Measurements from ENCODE around the gene ANK3.

The ANK3 gene

GRCh38 chr10:60130130-60130579, 259.5 kb downstream of the ANK3 start:
- DNase-seq: no peak

DNA sequence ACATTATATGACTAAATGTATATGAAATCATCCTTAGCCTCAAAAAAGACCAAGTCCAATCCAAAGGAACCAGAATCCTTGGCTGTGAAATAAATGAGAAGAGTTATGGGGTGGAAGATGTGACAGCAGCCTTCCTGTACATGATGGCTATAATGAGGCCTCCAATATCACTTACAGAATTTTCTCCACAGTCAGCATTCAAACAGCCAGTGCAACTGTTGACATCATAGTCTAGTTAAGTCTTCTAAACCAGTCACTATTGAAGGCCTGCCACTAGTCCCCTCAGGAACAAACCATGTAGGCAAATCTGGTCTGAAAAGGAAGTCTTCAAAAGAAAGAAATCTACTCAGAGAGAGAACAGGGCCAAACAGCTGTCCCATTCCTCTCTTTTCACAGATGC, 263.8 kb downstream of the ANK3 start:
- DNase-seq: no peak

DNA sequence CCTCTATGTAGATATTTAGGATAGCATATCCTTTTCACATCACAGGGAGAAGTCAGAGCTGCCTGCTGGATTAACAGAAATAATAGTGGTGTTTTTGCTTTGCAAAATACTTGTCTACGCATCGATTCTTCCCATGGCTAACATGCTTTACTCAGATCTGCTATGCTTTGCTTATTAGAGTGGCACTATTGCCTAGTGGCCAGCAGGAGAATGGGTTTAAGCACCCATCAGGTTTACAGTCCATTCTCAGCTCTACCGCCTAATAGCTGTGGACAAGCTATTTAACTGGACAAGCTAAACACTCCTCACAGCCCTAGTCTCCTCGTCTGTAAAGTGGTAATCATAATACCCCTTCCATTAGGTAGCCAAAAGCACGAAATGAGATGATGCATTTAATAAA, 265.1 kb downstream of the ANK3 start:
- DNase-seq: no peak

- no peak for DNase-seq
Measured at GRCh38 chr10:60123668-60124067, 266.0 kb downstream of the ANK3 start.

- no peak for DNase-seq
Measured at GRCh38 chr10:60123172-60123571, 266.5 kb downstream of the ANK3 start.

DNA sequence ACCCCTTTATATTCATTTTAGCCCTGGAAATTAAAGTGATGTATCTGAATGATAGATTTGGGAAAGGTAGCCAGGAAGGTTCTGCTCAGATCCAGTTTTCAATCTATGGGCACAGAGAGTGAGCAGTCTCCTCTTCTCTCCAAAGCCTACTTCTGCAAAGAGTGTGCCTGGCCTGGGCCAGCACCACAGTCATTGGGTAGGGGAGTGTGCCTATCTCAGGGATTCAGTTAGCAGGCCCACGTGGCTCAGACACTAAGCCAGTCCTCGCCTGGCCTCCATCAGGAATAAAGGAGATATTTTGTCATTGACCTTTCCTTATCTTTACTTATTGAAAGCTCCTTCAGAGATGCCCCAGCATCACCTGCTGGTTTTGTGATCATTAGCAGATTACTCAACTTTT, 267.5 kb downstream of the ANK3 start:
- no peak for DNase-seq

DNA sequence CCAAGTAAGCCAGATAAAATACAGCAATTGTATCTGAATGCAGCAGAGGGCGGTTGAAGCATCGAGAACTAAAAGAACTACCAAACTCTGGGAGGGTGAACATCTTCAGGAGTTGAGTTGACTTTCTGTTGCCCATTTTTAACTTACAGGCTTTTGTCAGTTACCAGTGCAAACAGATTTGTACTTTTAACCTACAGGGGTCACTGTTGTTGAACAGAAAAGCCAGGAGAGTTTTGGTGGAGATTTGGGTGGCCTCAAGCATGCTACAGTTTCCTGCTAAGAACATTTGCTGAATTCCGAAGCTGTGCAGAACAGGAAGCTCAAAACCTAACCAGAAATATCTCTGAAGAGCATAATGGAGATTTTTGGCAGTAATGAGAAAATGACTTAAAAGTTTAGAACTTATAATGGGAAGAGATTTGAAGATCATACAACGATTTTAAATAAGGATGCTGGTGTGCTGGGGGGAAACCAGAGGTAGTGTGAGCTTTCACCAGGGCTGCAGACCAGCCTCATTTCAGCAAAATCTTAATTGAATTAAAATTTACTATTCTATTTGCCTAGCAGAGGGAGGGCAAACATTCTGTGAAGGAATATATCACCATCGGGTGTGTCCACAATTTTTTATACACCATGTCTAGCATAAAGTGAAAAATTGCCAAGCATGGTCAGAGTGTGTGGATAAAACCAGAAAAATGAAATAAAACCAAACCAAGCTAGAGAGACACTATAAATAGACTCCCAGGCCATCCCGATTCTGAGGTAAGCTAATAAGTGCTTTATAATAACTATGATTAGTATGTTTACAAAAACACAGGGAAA, 274.7 kb downstream of the ANK3 start:
- DNase-seq: no peak

GRCh38 chr10:60110739-60111138, 278.9 kb downstream of the ANK3 start:
- no peak for DNase-seq

DNA sequence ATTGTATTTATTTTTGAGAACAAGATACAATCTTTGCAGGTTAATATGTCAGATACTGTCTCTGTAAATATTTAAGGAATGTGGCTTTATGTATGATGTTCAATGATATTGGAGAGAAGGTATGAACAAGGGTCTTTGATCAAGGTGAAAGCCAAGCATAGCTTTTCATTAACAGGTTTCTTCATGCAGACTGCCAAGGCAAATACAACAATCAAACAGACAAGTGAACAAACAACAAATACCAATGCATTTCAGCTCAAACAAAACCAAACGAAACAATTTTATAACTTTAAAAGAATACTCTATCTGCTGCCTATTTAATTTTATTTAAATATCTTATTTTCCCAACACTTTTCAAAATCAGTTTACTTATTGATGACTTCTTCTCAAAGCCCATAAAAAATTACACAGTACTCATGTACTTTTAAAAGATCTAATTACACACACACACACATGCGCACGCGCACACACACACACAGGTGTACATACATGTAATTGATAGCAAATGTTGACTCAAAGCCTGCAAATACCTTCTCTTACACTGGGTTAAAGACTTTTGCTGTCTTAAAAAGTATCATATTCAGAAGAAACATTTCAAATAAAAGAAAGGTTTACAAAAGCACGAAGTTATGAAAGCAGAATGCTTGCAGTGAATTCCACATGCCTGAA, 282.2 kb downstream of the ANK3 start:
- DNase-seq: no peak

- no peak for DNase-seq
Measured at GRCh38 chr10:60105295-60105695, 284.4 kb downstream of the ANK3 start.

DNA sequence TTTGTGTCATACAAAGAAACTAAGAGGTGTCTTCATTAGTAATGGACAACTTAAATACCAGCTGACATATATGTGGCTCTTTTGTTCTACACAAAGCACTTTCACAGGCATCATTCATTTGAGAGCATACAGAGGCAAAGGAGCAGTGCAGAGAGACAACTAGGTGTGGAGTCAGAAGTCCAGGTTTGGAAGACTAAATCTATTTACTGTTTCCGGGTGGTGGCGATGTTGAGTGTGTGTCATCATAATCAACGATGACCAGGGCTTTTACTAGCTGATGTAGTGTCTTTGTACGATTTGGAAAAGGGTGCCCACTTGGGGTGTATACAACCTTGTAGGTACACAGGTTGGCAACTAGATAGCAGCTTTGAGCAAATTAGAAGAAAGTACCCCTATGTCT, 287.9 kb downstream of the ANK3 start:
- DNase-seq: no peak

DNA sequence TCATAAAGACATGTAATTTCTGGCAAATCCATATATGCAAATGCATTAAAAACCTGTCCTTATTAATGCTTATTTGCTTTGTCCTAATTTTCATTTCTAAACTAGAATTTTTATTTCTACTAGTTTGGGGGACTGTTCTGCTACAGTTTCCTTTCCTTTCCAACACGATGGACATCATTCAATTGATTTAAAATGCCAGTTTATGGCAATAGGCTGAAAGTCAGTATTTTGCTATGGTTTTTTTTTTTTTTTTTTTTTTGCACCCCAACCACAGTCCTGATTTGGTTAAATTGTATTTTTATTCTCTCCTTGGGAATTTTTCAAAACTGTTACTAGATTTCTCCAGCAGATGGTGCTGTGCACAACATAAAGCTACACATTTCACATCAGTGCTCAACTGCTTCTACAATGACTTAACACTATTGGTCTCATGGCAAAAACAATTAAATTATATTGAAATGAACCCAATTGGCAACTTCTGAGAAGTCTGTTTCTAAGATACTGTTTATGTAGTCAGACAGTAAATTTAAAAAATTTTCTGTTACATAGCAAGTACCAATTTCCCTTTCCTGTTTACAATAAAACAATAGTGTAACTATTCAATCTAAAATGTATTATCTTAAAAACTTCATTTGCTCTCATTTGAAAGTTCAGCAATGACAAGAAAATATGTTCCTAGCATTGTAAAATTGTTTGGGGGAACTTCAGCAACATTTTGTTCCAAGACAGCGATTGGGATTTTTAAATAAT, 289.5 kb downstream of the ANK3 start:
- no peak for DNase-seq

- DNase-seq: no peak
Measured at GRCh38 chr10:60098677-60099601, 290.7 kb downstream of the ANK3 start.

GRCh38 chr10:60096761-60097513, 292.7 kb downstream of the ANK3 start:
- DNase-seq: no peak

DNA sequence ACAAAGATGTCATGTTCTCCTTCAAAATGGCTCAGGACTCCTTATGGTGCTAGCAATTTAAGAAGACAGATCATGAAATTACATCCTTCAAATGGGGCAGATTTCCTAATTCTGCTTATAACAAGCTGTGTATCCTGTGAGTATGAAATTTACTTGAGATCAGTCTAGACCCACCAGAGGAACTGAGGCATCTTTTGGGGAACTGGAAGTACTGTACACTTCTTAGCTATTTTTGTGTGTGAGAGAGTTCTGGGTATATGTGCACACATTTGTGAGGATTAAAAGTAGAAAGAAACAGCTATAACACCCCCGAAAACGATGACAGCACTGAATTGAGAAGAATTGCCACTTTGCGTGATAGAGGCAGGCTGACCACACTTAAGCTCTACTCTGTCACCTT, 296.4 kb downstream of the ANK3 start:
- DNase-seq: no peak

DNA sequence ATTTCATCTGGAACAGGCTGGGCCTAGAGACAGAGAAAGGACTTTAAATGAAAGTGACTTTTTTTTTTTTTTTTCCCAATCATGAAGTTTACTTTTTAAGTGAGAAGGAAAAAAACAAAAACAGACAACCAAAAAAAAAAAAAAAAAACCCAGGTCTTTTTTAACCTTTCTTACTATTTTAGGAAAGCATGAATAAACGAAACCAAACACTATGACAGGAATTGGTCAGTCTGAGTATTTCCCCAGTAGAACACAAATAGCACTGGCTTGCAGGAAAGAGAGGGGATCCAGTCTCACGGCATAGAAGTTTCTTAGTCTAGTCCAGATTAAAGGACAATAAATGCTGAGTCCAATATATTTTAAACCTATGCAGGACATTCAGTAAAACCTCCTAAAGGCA, 302.8 kb downstream of the ANK3 start:
- no peak for DNase-seq

DNA sequence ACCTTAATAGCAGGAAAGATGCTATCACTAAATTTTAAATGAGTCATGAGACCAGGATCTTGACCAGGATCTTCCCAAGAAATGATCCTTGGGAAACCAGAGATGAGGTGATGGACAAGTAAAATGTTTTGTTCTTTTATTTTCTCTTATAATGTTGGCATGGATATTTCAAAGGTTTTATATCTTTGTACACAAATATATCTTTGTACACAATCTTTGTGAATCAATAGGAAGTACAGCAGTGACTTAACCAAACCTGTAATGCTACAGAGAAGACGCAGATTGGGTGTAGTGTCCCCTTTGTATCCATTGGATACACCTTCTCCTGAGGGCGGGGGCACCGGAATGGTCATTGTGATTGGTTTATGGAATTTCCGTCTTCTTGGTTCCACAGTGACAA, 303.3 kb downstream of the ANK3 start:
- DNase-seq: no peak

GRCh38 chr10:60082744-60083344, 306.8 kb downstream of the ANK3 start:
- no peak for DNase-seq

DNA sequence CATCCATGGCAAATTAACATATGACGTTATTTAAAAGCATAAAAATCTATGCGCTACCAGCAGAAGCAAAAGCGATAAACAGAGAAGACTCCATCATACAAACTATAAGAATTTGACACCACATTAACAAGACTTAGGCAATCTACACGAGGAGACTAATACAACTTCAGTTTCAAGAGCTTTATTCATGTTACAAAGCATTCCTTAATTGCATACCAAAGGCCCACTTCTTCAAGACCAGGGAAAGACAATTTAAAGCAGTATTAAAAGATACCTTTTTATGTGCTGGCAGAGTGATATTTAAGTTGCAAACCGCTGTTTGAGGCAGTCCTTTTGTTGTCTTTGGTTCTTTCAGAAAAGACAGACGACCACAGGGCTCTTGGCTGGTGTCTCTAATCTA, 307.3 kb downstream of the ANK3 start:
- DNase-seq: no peak

DNA sequence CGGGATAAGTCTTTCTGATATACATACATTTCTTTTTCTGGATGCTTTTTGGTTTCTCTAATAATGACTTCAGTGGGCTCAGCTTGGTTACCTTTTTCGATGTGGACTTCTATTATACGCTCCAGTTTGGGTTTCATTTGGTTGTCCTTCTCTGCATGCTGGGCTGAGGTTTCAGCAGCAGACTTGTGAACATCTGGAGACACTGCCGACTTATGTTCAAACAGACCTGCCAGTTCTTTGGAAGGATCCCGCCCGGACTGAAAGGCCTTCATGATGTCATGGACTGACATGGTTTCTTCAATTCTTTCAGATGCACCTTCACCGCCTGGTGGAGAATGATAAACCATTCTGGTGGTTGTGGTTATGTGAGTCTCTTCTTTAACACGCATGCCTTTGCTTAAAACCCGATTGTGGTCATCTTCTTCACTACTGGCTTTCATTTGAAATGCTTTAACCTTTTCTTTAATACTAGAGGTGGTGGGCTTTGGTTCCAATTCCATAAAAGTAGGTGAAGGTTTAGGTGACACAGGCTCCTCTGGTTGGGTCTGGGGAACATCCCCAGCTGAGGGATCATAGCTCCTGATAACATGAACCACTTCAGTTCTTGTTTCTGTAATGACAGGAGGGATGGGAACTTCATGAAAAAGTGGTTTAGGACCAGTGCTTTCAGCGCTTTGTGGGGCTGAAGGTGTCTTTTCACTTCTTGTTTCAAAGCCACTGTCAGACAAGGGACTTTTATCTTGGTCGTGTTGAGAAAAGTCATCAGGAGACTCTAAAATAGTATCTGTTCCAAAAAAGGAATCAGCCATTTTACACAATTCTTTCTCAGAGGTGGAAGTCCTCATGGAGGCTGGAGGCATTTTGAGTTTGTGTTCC, 315.7 kb downstream of the ANK3 start:
- DNase-seq: no peak

- DNase-seq: no peak
Measured at GRCh38 chr10:60073397-60073780, 316.3 kb downstream of the ANK3 start.
